Muscle layer of duodenum (tissue), 2 donors: ENCODE results near the gene HS3ST1.
"Not testable (repeated sequence)": the region's sequence is repeated elsewhere in the genome, so short reads cannot be mapped to it uniquely, and the experiment has no call there.

ENCODE experiments used
- H3K27ac ChIP-seq: one replicate; pipeline ENCODE4 v1.7.0; 2013; ENCODE audit warnings: mild to moderate bottlenecking, low read length
- H3K27me3 ChIP-seq: one replicate; pipeline ENCODE4 v1.7.0; 2013; ENCODE audit warnings: low read depth, mild to moderate bottlenecking, control low read depth, low read length
- H3K36me3 ChIP-seq, 2 donors: one replicate each; pipeline ENCODE4 v1.7.0; 2013; ENCODE audit warnings: low read length in 2 of 2, control low read depth in 1 of 2, mild to moderate bottlenecking in 1 of 2; ENCODE audit not compliant: insufficient read depth in 2 of 2, control insufficient read depth in 1 of 2
- H3K4me1 ChIP-seq, 2 donors: one replicate each; pipeline ENCODE4 v1.7.0; 2013; ENCODE audit warnings: low read length in 2 of 2, mild to moderate bottlenecking in 2 of 2, control low read depth in 1 of 2, moderate library complexity in 1 of 2; ENCODE audit not compliant: insufficient read depth in 2 of 2, control insufficient read depth in 1 of 2
- H3K4me3 ChIP-seq, 2 donors: one replicate each; pipeline ENCODE4 v1.7.0; 2013; ENCODE audit warnings: low read length in 2 of 2, low read depth in 1 of 2, mild to moderate bottlenecking in 1 of 2
- H3K9me3 ChIP-seq, 2 donors: one replicate each; pipeline ENCODE4 v1.7.0; 2013; ENCODE audit warnings: low read length in 2 of 2, control low read depth in 1 of 2, mild to moderate bottlenecking in 1 of 2; ENCODE audit not compliant: control insufficient read depth in 1 of 2
- donor health status: healthy.

HS3ST1 gene

GRCh38 chr4:11399461-11399971, 29.2 kb downstream of the HS3ST1 start:
- Histone ChIP-seq H3K36me3 (no peaks in the 10 kb centered on the region), H3K4me1 (no peaks in the 10 kb centered on the region), H3K9me3 (no peaks in the 10 kb centered on the region), H3K27ac (no peak overlapping the region), H3K4me3 (no peak overlapping the region), H3K27me3 (no peaks in the 10 kb centered on the region)

GRCh38 chr4:11397819-11398610, 30.7 kb downstream of the HS3ST1 start:
- Histone ChIP-seq H3K27me3 (no peaks in the 10 kb centered on the region), H3K27ac (no peak overlapping the region), H3K36me3 (no peaks in the 10 kb centered on the region), H3K9me3 (no peaks in the 10 kb centered on the region), H3K4me3 (no peak overlapping the region), H3K4me1 (no peaks in the 10 kb centered on the region)

GRCh38 chr4:11397146-11397545, 31.5 kb downstream of the HS3ST1 start:
- Histone ChIP-seq H3K27me3 (no peaks in the 10 kb centered on the region), H3K27ac (no peak overlapping the region), H3K4me3 (no peak overlapping the region), H3K4me1 (no peaks in the 10 kb centered on the region), H3K9me3 (no peaks in the 10 kb centered on the region), H3K36me3 (no peaks in the 10 kb centered on the region)

- H3K4me1 ChIP-seq = no peaks in the 10 kb centered on the region
- H3K4me3 ChIP-seq = no peak overlapping the region
- no peaks in the 10 kb centered on the region for H3K27me3 ChIP-seq
- H3K36me3 ChIP-seq = no peaks in the 10 kb centered on the region
- H3K27ac ChIP-seq = no peak overlapping the region
- no peaks in the 10 kb centered on the region for H3K9me3 ChIP-seq
These were observed 35.1 kb downstream of the HS3ST1 start for GRCh38 chr4:11393551-11393950.

- H3K4me3 ChIP-seq, H3K4me1 ChIP-seq, H3K27ac ChIP-seq, H3K9me3 ChIP-seq, H3K36me3 ChIP-seq, H3K27me3 ChIP-seq: not testable (repeated sequence)
These were observed 44.6 kb downstream of the HS3ST1 start for GRCh38 chr4:11384072-11384471.

- Histone ChIP-seq H3K27me3 (no peaks in the 10 kb centered on the region), H3K4me1 (no peaks in the 10 kb centered on the region), H3K4me3 (no peak overlapping the region), H3K27ac (no peak overlapping the region), H3K36me3 (no peaks in the 10 kb centered on the region), H3K9me3 (no peaks in the 10 kb centered on the region)
These were observed 52.1 kb downstream of the HS3ST1 start for GRCh38 chr4:11376571-11376970.

GRCh38 chr4:11376146-11376545, 52.5 kb downstream of the HS3ST1 start:
- Histone ChIP-seq H3K9me3 (no peaks in the 10 kb centered on the region), H3K4me3 (no peak overlapping the region), H3K27me3 (no peaks in the 10 kb centered on the region), H3K27ac (no peak overlapping the region), H3K36me3 (no peaks in the 10 kb centered on the region), H3K4me1 (no peaks in the 10 kb centered on the region)

GRCh38 chr4:11368701-11369115, 60.0 kb downstream of the HS3ST1 start:
- Histone ChIP-seq H3K4me1 (peaks cover 0 to 20% of the 10 kb centered on the region in 2 donors), H3K4me3 (no peak overlapping the region), H3K27me3 (no peaks in the 10 kb centered on the region), H3K27ac (no peak overlapping the region), H3K36me3 (no peaks in the 10 kb centered on the region), H3K9me3 (no peaks in the 10 kb centered on the region)

GRCh38 chr4:11367371-11367770, 61.3 kb downstream of the HS3ST1 start:
- Histone ChIP-seq H3K4me3 (no peak overlapping the region), H3K27ac (no peak overlapping the region), H3K27me3 (no peaks in the 10 kb centered on the region), H3K36me3 (no peaks in the 10 kb centered on the region), H3K4me1 (peaks cover 0 to 20% of the 10 kb centered on the region in 2 donors), H3K9me3 (no peaks in the 10 kb centered on the region)

GRCh38 chr4:11366859-11367258, 61.8 kb downstream of the HS3ST1 start:
- Histone ChIP-seq H3K4me3 (no peak overlapping the region), H3K27me3 (no peaks in the 10 kb centered on the region), H3K4me1 (peaks cover 0 to 20% of the 10 kb centered on the region in 2 donors), H3K27ac (no peak overlapping the region), H3K36me3 (no peaks in the 10 kb centered on the region), H3K9me3 (no peaks in the 10 kb centered on the region)

GRCh38 chr4:11365039-11365438, 63.7 kb downstream of the HS3ST1 start:
- no peaks in the 10 kb centered on the region for H3K27me3 ChIP-seq
- no peak overlapping the region for H3K27ac ChIP-seq
- no peaks in the 10 kb centered on the region for H3K9me3 ChIP-seq
- no peaks in the 10 kb centered on the region for H3K36me3 ChIP-seq
- peaks cover 0 to 20% of the 10 kb centered on the region in 2 donors for H3K4me1 ChIP-seq
- no peak overlapping the region for H3K4me3 ChIP-seq

- Histone ChIP-seq H3K27ac (no peak overlapping the region), H3K9me3 (no peaks in the 10 kb centered on the region), H3K4me1 (no peaks in the 10 kb centered on the region), H3K27me3 (no peaks in the 10 kb centered on the region), H3K4me3 (no peak overlapping the region), H3K36me3 (no peaks in the 10 kb centered on the region)
These were observed 69.1 kb downstream of the HS3ST1 start for GRCh38 chr4:11359591-11359990.
